Pancreas (tissue), 10 donors: ENCODE data around the gene GUK1. TPM values are rescaled to one million over a fixed set of nuclear protein-coding genes. Genes with fewer than 3 reads are reported as not detected.

Experiments
- ATAC-seq, 4 donors: fragments of 200-7000 bp; cut with Tn5 transposase; one replicate each; pipeline versions ENCODE4 v1.8.0 to v1.9.1; 2020; ENCODE audit warnings: mild to moderate bottlenecking in 4 of 4, moderate library complexity in 4 of 4
- DNase-seq, 6 donors: peaks; one replicate each; pipeline ENCODE4 v3.0.0-alpha.2; 2020
- FAIRE-seq: peaks from 2 replicates; lab custom pipeline; 2012; peaks lifted over from hg19 to GRCh38; lab: Jason Lieb, UNC
- H3K27ac ChIP-seq, 4 donors: fragments of 200-600 bp; sonication (generic); 1 replicate in 3 of 4; 2 replicates in 1 of 4; pipeline versions ENCODE4 v1.5.0 to v1.8.0; 2020
- H3K27me3 ChIP-seq, 4 donors: fragments of 200-600 bp; one replicate each; pipeline ENCODE4 v1.8.0; 2021
- H3K36me3 ChIP-seq, 3 donors: fragments of 200-600 bp; sonication (generic) in 1 of 3; one replicate each; pipeline versions ENCODE4 v1.5.0 to v1.8.0; 2020 to 2021
- H3K4me1 ChIP-seq, 3 donors: fragments of 200-600 bp; one replicate each; pipeline ENCODE4 v1.8.0; 2021
- H3K4me3 ChIP-seq, 4 donors: fragments of 200-600 bp; sonication (generic) in 2 of 4; one replicate each; pipeline versions ENCODE4 v1.5.0 to v1.8.0; 2020 to 2021
- H3K9me3 ChIP-seq, 4 donors: fragments of 200-600 bp; one replicate each; pipeline ENCODE4 v1.8.0; 2021
- whole genome bisulfite sequencing, 2 donors: extraction: QIAGEN DNeasy Blood & Tissue Kit; methylation state at CpG; one replicate each; pipeline ENCODE4 v1.1.7; 2013; 5-methylcytosine and 5-hydroxymethylcytosine counted together
- intact Hi-C, 3 donors: fragments of 100-400 bp; cut with DNase I; formaldehyde crosslinking; loops; one replicate each; pipeline versions ENCODE4 v1.11.1 to v1.14.2; 2022
- polyA plus RNA-seq, 2 donors: library from polyadenylated mRNA; stranded (reverse); fragments of 200-250 nt; gene quantifications; one replicate each; pipeline ENCODE4 v1.2.3, GENCODE V29; 2013
- total RNA-seq, 6 donors: library from RNA; stranded (reverse); fragmentation: NEBNext Ultra II Directional in 4 of 6; extraction: Animal tissue kit (Norgen Biotek cat#: 25700) in 4 of 6; gene quantifications; one replicate each; pipeline versions ENCODE4 v1.2.1 to v1.2.4, GENCODE V29; 2021 to 2023
- TF ChIP-seq, protein P1 (sequence below), 4 donors: fragments of 200-600 bp; sonication (generic) in 3 of 4; IDR thresholded peaks; one replicate each; pipeline versions ENCODE4 v1.5.0 to v1.8.0; 2021; ENCODE audit warnings: antibody characterized with exemption in 4 of 4
- donor health status: healthy with polysubstance abuse.
- donor health status: DM: no; HTN: no; CAD: no; lungs with moderate emphysema.
- donor health status: DM: no; HTN: no; CAD: no.
- donor health status: control.
- donor health status: control.
- donor health status: Bipolar disorder and iron deficiency.
- donor health status: DM: yes; HTN: yes; CAD: no.
- donor health status: DM: no; HTN: no; CAD: no.
- donor health status: DM: no; HTN: no; CAD: no.
- donor health status: DM: yes; HTN: yes; CAD: no.

The GUK1 gene
- total and polyA plus RNA-seq, 8 donors, result 71.5 to 317 (median 101) TPM

DNA sequence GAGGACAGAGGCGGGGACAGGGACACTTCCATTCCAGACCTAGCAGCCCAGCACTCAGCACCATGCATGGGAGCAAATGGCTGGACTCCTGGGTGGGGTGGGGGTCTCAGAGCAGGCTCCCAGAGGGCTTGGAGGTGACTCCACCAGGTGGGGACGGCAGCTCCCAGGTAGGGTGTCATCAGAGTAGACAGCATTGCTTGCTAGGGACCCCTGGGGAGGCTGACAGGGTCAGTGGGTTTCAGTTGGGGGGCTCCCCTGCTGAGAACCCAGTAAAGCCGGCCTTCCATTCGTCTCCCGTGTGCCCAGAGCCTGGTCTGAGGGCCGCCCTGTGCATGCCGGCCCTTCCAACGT is 4.9 kb downstream of the GUK1 start:
- FAIRE-seq (no peak), DNase-seq (peak in 2 of 6 donors; percentile 13 to 22), ATAC-seq (no peak)
- peaks cover 11 to 25% (median 25%) of the 10 kb centered on the region in 3 donors for H3K4me1 ChIP-seq
- H3K27ac ChIP-seq, result no peak overlapping the region
- intact Hi-C loops, result no loop called here
- 85 to 88% methylated on average over 8 of the region's 8 CpGs for WGBS, 2 donors
- TF ChIP-seq, protein P1, sequence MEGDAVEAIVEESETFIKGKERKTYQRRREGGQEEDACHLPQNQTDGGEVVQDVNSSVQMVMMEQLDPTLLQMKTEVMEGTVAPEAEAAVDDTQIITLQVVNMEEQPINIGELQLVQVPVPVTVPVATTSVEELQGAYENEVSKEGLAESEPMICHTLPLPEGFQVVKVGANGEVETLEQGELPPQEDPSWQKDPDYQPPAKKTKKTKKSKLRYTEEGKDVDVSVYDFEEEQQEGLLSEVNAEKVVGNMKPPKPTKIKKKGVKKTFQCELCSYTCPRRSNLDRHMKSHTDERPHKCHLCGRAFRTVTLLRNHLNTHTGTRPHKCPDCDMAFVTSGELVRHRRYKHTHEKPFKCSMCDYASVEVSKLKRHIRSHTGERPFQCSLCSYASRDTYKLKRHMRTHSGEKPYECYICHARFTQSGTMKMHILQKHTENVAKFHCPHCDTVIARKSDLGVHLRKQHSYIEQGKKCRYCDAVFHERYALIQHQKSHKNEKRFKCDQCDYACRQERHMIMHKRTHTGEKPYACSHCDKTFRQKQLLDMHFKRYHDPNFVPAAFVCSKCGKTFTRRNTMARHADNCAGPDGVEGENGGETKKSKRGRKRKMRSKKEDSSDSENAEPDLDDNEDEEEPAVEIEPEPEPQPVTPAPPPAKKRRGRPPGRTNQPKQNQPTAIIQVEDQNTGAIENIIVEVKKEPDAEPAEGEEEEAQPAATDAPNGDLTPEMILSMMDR (IDR thresholded peaks at IDR 0.05), result no peak
- H3K36me3 ChIP-seq, result peaks cover 0 to 23% (median 0%) of the 10 kb centered on the region in 3 donors
- H3K27me3 ChIP-seq, result no peaks in the 10 kb centered on the region
- no peaks in the 10 kb centered on the region for H3K9me3 ChIP-seq
- no peak overlapping the region for H3K4me3 ChIP-seq

DNA sequence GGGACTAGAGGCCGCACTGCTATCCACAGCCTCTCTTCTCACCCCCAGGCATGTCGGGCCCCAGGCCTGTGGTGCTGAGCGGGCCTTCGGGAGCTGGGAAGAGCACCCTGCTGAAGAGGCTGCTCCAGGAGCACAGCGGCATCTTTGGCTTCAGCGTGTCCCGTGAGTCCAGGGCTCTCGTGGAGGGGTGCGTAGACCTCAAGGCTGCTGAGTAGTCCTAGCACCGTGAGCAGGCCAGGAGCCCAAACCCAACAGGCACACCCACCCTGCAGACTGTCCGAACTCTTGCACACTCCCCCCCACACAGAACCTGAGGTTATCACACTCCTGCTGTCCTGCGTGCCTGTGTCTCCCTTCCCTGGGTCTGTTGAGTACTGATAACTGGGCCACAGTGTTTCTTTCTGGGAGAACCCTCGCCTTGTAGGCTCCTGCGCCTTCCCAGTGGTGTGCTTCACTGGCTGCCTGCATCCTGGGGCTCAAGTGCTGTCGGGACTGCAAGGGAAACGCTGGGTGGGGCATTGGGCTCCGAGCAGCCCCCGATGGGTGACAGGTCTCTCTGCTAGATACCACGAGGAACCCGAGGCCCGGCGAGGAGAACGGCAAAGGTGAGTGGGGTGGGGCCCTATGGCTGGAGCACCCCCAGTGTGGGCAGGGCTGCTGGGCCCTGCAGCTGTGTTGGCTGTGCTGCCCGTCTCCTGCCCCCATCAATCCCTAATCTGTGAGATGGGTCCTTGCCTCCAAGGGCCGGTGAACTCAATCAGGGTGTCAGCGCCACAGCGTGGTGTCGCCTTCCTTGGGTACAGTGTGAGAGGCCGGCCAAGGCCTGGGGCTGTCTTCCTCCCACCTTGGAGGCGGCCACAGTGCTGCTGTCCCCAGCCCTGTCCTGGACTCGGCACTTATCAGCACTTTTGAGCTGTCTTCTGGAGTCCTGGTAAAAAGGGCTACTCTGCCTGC is 5.7 kb downstream of the GUK1 start:
- ATAC-seq (no peak), FAIRE-seq (no peak), DNase-seq (peak in 3 of 6 donors; percentile 16 to 70 (median 29))
- Histone ChIP-seq H3K36me3 (peaks cover 0 to 23% (median 0%) of the 10 kb centered on the region in 3 donors), H3K9me3 (no peaks in the 10 kb centered on the region), H3K4me3 (no peak overlapping the region), H3K27me3 (no peaks in the 10 kb centered on the region), H3K4me1 (peaks cover 11 to 25% (median 25%) of the 10 kb centered on the region in 3 donors), H3K27ac (no peak overlapping the region)
- TF ChIP-seq, protein P1 (IDR thresholded peaks at IDR 0.05), result no peak
- 87 to 89% methylated on average over 27 to 31 of the region's 31 CpGs for WGBS, 2 donors
- intact Hi-C loops, result no loop called here

DNA sequence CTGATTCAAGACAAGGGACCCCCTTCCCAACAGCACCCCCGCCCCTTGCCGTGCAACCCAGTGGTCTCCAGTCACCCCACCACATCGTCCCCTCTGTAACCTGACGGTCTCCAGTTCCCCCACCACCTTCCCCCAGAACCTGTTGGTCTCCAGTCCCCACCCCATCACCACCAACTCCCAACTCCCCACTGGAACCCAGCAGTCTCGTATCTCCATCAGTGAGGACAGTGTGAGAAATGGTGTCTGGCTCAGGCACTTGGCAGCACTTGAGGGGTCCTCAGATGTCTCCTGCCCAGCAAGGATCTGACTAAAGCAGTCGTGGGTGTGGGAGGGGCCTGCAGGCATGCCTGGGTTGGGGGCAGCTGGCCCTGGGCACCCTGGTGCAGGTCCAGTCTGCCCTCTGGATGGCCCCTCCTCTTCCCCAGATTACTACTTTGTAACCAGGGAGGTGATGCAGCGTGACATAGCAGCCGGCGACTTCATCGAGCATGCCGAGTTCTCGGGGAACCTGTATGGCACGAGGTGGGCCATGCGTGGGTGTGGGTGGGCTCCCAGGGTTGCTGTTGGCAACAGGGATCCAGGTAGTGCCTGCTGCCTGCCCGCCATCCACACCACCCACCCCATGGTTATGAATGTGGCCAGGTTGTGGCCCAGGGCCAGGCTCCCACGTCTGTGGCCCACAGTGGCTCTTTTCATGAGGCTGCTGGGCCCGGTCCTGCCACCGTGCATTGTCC is 6.5 kb downstream of the GUK1 start:
- peaks cover 11 to 25% (median 23%) of the 10 kb centered on the region in 3 donors for H3K4me1 ChIP-seq
- DNase-seq (peak in 2 of 6 donors; percentile 12 to 17), FAIRE-seq (no peak), ATAC-seq (no peak)
- intact Hi-C loops, result no loop called here
- no peaks in the 10 kb centered on the region for H3K27me3 ChIP-seq
- H3K36me3 ChIP-seq, result peaks cover 0 to 23% (median 0%) of the 10 kb centered on the region in 3 donors
- no peak overlapping the region for H3K4me3 ChIP-seq
- H3K27ac ChIP-seq, result no peak overlapping the region
- TF ChIP-seq, protein P1 (IDR thresholded peaks at IDR 0.05), result no peak
- no peaks in the 10 kb centered on the region for H3K9me3 ChIP-seq
- WGBS, 2 donors, result 90 to 92% methylated on average over 18 of the region's 18 CpGs

DNA sequence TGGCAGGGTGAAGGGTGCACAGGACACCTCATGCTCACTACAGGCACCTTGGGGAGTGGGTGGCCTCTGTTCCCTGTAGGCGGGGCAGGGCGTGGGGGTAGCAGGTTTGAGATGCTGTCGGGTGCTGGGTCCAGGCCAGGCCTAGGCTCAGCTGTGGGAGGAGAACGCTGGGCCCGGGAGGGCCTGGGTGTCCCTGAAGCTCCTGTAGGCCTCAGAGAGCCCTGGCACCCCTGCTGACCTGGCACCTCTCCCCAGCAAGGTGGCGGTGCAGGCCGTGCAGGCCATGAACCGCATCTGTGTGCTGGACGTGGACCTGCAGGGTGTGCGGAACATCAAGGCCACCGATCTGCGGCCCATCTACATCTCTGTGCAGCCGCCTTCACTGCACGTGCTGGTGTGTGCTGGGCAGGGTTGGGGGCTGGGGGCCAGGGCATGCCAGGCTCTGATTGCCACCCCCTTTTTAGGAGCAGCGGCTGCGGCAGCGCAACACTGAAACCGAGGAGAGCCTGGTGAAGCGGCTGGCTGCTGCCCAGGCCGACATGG is 7.1 kb downstream of the GUK1 start:
- FAIRE-seq (no peak), DNase-seq (peak in 4 of 6 donors; percentile 11 to 74 (median 22)), ATAC-seq (no peak)
- H3K4me1 ChIP-seq, result peaks cover 8 to 19% (median 16%) of the 10 kb centered on the region in 3 donors
- no peak overlapping the region for H3K27ac ChIP-seq
- WGBS, 2 donors, result 91% methylated on average over 20 of the region's 20 CpGs
- no peaks in the 10 kb centered on the region for H3K9me3 ChIP-seq
- TF ChIP-seq, protein P1 (IDR thresholded peaks at IDR 0.05), result no peak
- no peak overlapping the region for H3K4me3 ChIP-seq
- intact Hi-C loops, result no loop called here
- H3K36me3 ChIP-seq, result peaks cover 0 to 23% (median 0%) of the 10 kb centered on the region in 3 donors
- no peaks in the 10 kb centered on the region for H3K27me3 ChIP-seq
